GM18867 (cell line): ENCODE measurements around the gene KPNA3.
"Not testable (repeated sequence)": the region's sequence is repeated elsewhere in the genome, so short reads cannot be mapped to it uniquely, and the experiment has no call there.

Experiments used
- ATAC-seq: cut with Tn5 transposase; IDR thresholded peaks from one replicate; pipeline ENCODE4 v1.9.1; 2021; ENCODE audit warnings: mild to moderate bottlenecking, moderate library complexity; ENCODE audit not compliant: unreplicated experiment

The KPNA3 gene

DNA sequence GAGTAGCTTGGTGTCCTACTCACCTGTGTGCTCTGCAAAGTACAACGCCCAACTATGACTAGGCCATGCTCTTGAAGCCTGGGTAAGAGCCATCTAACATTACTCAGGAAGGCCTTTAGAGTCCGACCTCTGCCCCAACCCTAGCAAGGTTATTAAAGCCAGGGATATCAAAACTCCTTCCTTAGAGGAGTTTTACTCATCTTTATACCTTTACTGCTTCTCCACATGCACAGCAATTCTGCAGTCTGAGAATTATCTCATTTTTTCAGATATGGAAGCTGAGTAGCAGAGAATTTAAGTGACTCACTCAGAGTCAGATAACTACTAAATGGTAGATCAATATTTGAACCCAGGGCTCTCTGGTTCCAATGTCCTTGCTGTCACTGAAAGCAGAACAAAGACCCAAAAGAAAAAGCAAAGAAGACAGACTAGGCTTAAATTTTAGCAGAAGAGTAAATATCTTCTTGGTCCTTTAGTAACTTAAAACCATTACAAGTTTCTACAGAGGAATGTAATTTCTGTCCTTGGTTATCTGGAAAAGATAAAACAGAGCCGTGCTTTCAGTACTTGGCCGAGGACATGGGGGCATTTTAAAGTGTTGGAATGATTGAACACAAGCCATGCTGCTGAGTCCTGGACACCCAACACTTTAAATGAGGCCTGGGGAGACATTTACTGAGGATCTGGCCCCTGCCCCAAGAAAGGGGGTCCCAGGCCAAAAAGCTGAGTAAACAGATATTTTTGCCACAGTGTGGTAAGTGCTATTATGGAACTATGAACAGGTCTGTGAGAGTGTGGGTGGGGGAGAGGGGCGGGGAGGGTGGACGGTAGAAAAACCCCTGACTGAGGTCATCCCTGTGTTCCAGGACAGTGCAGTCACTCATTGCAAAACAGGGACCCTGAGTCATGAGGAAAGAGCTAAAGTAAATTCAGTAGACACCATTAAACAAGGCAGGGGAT lies 18.4 kb upstream of the KPNA3 start:
- no peak for ATAC-seq

DNA sequence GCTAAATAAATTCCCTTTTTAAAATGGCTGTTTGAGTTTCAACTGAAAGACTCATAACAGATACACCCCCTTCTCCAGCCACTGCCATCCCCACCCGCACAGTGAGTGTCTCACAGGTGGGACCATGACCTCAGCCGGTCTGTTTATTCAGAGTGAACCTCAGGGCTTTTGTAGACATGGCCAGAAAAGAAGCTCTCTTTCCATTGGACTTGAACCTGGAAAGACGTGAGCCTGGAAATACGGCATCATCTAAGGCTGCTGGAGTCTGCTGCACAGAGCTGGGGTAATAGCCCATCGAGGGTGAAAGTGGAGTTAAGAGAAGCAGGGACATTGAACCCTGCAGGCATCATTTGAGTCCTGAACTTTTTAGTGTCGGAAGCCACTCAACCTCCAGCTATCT lies 15.2 kb upstream of the KPNA3 start:
- no peak for ATAC-seq

DNA sequence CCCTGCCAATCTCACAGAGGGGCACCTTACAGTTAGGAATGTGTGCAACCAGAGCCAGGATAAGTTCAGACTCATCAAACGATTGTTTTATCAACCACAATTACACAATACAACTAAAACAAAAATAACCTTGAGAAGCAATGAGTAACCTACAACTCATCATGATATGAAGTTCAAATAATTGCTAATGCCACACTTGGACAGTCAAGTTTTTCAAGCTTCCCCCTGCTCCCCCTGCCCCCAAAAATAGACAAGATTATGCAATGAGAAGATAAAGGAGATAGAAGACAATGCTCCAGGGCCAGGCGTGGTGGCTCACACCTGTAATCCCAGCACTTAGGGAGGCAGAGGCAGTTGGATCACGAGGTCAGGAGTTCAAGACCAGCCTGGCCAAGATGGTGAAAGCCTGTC lies 13.6 kb upstream of the KPNA3 start:
- ATAC-seq = no peak

DNA sequence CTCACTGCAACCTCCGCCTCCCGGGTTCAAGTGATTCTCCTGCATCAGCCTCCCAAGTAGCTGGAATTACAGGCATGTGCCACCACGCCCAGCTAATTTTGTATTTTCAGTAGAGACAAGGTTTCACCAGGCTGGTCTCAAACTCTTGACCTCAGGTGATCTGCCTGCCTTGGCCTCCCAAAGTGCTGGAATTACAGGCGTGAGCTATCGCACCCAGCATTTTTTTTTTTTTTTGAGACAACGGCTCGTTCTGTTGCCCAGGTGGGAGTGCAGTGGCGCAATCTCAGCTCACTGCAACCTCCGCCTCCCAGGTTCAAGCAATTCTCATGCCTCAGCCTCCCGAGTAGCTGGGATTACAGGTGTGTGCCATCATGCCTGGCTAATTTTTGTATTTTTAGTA lies 10.6 kb upstream of the KPNA3 start:
- ATAC-seq = not testable (repeated sequence)

DNA sequence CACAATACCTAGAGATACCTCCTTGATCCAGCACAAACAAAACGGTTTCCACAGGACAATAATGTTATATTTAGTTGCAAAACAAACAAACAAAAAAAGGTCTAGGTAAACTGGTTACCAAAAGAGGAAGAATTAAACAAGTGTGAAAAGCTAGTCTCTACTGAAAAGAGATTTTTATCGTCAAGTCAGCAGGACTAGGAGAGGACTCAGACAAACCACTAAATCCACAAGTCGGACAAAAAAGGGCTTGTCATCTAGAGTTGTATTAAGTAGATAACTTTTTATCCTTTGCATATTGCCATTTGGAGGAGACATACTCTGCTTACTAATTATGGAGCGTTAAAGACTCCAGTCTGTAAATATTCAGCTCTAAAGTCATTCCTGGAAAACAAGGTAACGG lies 9.9 kb upstream of the KPNA3 start:
- no peak for ATAC-seq

DNA sequence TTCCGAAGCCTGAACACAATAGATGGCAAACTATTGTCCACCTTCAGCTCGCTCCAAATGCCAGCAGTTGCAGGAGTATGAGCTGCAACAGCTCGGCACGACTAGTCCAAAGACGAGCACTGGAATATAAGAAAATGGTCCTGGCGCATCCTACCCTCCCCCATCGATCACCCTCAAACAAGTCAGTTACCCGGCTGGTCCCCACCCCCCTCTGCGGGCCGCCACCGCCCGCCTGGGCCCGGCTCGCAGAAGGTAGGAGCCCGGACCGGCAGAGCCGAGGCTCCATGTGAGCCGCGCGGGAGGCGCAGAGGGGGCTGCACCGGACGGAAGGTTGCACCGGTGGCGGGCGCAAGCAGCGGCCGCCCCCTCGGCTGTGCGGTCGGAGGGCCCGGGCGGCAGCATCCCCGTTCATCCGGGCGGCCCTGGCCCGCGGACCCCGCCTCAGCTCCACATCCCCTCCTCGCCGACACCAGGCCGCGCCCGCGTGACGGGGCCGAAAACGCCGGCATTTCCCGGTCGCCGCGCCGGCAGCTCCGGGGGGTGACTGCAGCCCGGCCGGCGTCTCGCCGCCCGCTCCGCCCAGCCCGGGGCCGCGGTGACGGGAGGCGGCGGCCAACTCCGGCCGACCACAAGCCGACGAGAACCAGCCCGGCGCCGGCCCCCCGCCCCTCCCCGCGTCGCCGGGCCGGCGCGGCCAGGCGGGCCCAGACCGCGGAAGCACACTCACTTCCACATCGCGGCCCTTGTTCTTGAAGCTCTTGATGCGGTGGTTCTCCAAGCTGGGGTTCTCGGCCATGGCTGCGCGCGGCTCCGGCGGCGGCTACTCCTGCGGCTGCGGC lies 552 bp downstream of the KPNA3 start:
- ATAC-seq = peak; percentile 24

DNA sequence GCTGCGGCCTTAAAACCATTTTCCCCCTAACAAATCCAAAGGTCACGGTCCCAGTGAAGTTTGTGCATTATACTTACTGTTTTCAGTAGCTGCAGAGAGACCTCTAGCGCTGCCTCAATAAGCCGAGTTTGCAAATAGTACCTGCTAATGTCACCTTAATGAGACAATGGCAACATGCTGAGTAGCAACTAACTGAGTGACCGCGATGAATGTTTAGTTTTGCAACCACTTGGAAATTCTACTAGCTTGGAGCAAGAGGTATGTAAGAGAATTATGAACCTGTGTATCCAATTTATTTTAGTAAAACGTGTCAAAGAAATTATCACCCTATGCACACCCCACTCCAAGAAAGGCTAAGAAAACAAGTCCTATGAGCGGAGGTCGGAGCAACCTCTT lies 1.2 kb downstream of the KPNA3 start:
- ATAC-seq = no peak

DNA sequence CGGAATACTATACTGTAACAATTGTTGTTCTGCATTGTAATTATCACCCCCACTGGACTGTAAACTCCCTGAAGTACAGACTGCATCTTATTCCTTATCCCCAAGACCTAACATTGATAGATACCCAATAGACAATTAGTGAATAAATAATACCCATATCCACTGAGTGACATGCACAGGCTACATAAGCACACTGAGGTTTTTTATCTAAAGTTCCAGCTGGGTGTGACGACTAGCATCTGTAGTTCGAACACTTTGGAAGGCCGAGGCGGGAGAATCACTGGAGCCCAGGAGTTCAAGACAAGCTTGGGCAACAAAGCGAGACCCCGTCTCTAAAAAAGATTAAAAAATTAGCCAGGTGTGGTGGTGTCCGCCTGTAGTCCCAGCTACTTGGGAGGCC lies 2.5 kb downstream of the KPNA3 start:
- ATAC-seq = no peak

DNA sequence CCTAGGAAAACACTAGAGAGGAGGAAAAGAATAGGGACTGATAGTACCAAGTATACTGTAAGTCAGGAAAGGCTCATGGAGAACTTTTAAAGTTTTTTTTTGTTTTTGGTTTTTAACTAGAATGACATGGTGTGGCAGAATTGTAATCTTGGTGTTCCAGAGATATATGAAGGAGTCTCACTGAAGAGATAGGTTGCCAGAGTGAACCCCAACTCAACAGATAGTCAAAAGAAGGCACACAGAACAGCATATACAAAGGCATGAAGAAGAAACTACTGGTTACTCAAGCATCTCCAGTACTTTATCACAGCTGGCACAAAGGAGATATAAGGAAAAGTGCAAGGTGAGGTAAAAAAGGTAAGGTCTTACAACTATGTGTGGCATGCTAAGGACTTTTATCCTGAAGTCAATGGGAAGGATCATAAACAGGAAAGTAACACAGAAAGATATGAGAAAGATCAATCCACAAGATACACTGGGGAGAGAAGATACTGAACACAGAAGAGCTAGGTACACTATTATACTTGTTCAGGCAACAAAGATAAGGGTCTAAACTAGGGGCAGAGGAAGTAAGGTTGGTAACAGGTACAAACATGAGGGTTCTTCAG lies 6.0 kb downstream of the KPNA3 start:
- no peak for ATAC-seq

DNA sequence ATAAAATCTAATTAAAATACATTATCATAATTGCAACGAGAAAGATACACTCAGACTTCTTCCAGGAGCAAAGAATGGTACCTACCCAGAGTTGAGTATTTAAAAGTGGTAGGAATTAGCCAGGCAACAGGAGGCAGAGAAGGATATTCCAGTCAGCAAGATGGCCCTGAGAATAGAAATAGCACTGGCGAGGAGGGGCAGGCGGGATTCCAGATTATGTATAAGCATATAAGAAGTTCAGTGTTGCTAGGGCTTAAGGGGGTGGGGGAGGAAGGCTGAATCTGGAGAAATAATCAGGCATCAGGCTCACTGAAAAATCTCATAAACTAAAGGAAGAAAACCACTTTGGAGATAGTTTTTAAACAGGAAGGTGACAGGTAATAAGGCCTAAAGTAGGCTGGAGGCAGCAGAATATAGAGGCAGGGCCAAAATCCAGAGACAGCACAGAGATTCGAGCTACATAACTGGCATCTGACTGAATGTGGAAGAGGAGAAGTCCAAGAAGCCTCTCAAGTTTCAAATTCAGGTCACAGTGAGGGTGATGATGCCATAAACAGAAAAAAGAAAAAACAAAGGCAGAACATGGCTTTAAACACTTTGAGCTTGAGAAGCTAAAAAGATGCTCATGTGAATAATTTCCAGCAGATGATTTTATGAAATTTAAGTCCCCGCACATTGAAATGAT lies 7.5 kb downstream of the KPNA3 start:
- no peak for ATAC-seq

DNA sequence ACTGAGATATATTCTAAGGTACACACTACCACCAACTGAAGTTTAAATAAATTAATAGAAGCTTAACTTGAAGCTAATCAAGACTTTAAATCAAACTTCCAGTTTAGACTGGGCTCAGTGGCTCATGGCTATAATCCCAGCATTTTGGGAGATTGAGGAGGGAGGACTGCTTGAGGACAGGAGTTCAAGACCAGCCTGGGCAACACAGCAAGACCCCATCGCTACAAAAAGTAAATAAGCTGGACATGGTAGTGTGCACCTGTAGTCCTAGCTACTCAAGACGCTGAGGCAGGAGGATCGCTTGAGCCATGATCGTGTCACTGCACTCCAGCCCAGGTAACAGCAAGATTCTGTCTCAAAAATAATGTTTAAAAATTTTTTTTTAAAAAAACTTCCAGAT lies 8.6 kb downstream of the KPNA3 start:
- ATAC-seq = no peak

DNA sequence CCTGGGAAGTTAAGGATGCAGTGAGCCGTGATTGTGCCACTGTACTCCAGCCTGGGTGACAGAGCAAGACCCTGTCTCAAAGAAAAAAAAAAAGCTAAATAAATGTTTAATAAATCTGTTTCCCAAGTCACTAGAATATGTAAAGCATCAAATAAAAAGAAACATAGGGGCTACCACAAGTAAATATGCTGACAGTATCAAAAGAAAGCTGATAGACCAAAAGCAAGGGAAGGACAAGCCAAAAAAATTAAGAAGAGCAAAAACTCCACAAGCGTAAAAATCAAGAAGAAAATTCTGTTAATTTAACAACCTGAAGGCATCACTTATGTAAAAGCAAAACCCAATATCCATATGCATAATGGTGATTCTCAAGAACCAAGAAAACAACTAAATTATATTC lies 9.7 kb downstream of the KPNA3 start:
- no peak for ATAC-seq

DNA sequence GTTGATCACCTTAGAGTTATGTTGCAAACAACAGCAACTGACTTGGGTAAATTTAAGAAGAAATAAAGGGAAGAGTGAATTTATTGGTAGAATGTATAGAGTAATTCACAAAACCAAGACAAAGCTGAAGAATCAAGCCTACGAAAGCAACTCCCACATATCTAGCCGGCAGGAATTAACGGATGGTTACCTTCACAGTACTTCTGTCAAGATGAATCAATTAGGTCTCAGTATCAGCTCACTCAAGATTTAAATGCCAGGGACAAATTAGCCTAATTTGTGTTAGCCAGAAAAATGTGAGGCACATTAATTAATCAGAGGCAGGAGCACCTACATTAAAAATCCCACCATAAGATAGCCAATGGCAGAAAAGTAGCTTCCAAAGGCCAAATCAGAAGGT lies 10.7 kb downstream of the KPNA3 start:
- ATAC-seq = no peak

DNA sequence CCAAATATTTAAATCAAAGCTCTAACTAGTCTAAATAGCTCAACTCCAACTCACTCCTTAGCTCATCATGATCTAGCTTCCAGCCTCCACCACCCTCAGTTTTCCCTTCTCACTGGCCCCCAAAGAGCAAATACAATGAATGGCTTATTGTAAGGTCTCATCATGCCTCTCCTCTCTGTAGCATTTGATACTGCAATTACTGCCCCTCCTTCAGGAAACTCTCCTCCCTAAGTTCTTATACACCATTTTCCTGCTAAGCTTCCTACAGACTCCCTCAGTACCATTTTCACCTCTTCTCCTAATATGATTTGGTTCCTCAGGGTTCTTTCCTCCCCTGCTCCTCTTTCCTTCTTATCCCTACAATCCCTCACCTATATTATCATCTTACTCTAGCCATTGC lies 12.8 kb downstream of the KPNA3 start:
- ATAC-seq = no peak

DNA sequence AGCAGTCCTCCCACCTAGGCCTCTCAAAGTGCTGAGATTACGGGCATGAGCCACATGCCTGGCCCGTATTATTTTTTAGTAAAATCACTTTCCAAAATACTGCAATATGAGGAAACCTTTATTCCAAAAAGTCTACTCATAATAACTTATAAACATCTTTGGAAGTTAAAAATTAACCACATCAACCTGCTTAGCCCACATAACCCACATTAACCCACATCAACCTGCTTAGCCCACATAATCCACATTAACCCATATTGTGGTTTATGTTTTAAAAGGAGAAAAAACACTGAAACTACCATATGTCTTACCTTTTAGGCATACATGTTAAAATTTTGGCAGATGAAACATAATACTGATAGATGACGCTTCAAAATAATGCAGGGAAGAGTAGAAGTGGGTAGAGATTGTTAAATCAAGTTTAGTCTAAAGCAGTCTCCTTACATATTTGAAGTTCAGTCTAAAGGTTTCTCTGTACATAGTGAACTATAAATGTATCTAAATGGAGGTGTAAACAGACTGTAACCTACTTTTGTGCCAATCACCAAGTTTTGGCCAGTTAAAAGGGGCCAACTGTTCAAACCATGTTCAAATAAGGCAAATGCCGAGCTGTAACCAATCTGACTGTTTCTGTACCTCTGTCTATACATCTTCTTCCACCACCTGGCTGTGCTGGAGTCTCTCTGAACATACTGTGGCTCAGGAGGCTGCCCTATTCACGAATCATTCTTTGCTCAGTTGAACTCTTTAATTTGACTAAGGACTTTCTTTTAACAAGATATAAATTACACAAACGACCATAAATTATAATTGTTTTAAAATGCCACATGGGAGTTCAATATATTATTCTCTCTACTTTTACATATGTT lies 14.5 kb downstream of the KPNA3 start:
- ATAC-seq = no peak

DNA sequence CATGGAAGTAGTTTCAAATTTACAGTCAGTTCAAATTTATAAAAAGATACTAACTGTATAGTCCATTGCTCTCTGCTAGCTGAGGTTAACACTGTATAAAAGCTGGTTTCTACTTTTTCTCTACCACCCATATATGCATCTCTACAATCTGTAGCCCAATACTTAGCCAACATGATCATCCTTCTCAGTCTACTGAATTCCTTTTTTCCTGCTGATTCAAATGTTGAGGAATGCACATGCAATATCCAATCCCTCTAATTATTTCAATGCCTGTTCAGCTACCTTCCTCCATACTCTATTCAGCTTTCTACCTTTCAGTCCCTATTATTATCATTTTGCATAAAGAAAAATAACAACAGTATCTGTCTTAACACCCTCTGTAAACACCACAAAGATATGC lies 15.6 kb downstream of the KPNA3 start:
- no peak for ATAC-seq

DNA sequence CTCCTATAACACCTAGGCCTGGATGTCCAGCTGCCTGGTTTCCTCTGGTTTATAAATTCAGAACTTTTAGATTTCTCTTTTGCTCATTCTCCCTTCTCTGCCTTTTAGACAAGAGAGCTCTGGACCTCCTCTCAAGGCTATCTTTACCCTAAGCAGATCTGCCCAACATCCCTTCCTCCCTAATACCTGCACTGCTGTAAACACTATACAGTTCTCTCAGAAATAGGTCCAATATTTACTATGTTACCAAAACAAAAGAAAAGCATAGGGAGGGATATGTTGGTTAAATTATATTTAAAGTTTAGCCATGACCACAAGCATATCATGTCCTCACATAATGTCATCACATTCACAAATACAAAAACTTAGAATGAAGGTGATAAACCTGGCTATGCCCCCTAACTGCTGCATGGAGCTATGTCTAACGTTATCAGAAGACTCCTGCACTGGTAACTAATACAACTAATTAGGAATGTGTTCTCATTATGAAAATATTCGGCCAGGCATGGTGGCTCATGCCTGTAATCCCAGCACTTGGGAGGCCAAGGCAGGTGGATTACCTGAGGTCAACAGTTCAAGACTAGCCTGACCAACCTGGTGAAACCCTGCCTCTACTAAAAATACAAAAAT lies 18.0 kb downstream of the KPNA3 start:
- ATAC-seq = no peak

DNA sequence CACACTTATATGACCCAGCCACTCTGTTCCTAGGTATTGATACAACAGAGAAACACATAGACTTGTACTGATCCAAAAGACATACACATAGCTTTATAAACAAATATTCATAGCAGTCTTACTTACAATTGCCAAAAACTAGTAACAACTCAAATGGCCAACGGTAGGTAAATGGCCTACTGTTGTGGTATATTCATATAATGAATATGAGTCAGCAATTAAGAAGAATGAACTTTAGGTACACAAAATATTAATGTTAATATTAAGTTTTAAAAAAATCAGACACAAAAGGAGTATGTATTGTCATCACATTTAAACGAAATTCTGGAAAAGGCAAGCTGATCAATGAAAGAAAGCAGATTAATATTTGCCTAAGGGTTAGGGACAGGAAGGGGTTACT lies 19.7 kb downstream of the KPNA3 start:
- ATAC-seq = no peak

DNA sequence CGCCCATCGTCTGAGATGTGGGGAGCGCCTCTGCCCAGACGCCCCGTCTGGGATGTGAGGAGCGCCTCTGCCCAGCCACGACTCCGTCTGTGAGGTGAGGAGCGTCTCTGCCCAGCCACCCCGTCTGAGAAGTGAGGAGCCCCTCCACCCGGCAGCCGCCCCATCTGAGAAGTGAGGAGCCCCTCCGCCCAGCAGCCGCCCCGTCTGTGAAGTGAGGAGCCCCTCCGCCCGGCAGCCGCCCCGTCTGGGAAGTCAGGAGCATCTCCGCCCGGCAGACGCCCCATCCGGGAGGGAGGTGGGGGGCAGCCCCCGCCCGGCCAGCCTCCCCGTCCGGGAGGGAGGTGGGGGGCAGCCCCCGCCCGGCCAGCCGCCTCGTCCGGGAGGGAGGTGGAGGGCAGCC lies 30.7 kb downstream of the KPNA3 start:
- ATAC-seq = not testable (repeated sequence)

DNA sequence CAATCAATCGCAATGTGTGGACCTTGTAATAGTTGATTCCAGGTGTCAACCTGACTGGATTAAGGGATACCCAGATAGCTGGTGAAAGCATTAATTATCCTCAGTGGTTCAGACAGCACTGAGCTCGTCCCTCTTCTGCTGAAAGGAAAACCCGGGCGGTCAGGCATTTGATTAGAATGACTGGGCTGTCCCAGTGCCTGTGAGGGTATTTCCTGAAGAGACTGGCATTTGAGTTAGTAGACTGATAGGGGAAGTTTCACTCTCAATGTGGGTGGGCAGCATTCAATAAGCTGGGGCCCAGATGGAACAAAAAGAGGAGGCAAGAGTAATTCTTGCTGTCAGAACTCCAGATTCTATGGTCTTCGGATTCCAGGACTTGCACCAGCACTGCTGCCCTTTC lies 31.9 kb downstream of the KPNA3 start:
- no peak for ATAC-seq
